BLaER1 treated with 17β-estradiol and CSF1 and Interleukin-3, amounts not matched to agents 10 nM and 100 nM (cell line): ENCODE results near the gene AAMDC.
"Not testable (repeated sequence)": the region's sequence is repeated elsewhere in the genome, so short reads cannot be mapped to it uniquely, and the experiment has no call there.

Experiments used
- H3K27ac ChIP-seq, 11 experiments: shearing (Covaris generic); formaldehyde crosslinking; 2 replicates each; pipeline ENCODE4 v1.8.1; 2022
- H3K27me3 ChIP-seq, 11 experiments: shearing (Covaris generic); formaldehyde crosslinking; 2 replicates each; pipeline ENCODE4 v1.8.1; 2022
- H3K36me3 ChIP-seq, 11 experiments: shearing (Covaris generic); formaldehyde crosslinking; 2 replicates each; pipeline ENCODE4 v1.8.1; 2022
- H3K4me1 ChIP-seq, 10 experiments: shearing (Covaris generic); formaldehyde crosslinking; 2 replicates each; pipeline ENCODE4 v1.8.1; 2022
- H3K4me2 ChIP-seq, 11 experiments: shearing (Covaris generic); formaldehyde crosslinking; 2 replicates each; pipeline ENCODE4 v1.8.1; 2022
- H3K4me3 ChIP-seq, 10 experiments: shearing (Covaris generic); formaldehyde crosslinking; 2 replicates each; pipeline ENCODE4 v1.8.1; 2022
- H3K9ac ChIP-seq, 11 experiments: shearing (Covaris generic); formaldehyde crosslinking; 2 replicates each; pipeline ENCODE4 v1.8.1; 2022
- H3K9me3 ChIP-seq, 11 experiments: shearing (Covaris generic); formaldehyde crosslinking; replicated peaks in 1 of 11; 2 replicates each; pipeline ENCODE4 v1.8.1; 2022
- H4K20me1 ChIP-seq, 11 experiments: shearing (Covaris generic); formaldehyde crosslinking; 2 replicates each; pipeline ENCODE4 v1.8.1; 2022
- Cebpa-rat ChIP-seq, 11 experiments: shearing (Covaris generic); IDR thresholded peaks; 2 replicates each; pipeline ENCODE4 v1.8.1; 2022

AAMDC gene

DNA sequence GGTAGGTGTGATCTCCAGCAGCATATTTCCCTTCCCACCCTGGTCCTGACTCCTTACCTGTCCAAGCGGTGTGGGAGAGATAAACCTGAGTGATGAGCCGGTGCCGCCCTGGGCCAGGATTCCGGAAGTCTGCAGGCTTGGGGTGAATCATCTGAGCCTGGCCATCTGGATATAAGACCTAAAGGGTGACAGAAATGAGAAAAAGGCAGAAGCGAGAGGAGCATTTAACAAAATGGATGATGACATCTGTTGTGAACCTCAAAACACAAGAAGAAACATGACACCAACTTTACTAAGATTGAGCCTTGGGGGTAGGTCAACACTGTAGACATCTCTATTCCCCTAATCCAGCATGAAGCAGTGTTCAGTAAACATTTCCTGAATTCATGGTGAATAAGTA is 62.8 kb downstream of the AAMDC start:
- Histone ChIP-seq H4K20me1 (peaks cover 0 to 16% (median 0%) of the 10 kb centered on the region in 11 experiments; a peak in 5 of 22 replicates), H3K4me3 (no peak overlapping the region), H3K9ac (no peak overlapping the region), H3K36me3 (peaks cover 66 to 79% (median 73%) of the 10 kb centered on the region in 11 experiments), H3K4me2 (no peak overlapping the region), H3K4me1 (peaks cover 5 to 19% (median 17%) of the 10 kb centered on the region in 10 experiments; a peak in 18 of 20 replicates), H3K27ac (no peak overlapping the region), H3K27me3 (no peaks in the 10 kb centered on the region), H3K9me3 (no peaks in the 10 kb centered on the region)
- TF ChIP-seq Cebpa-rat (IDR thresholded peaks at IDR 0.05): no peak

GRCh38 chr11:77884186-77884828 is 63.4 kb downstream of the AAMDC start:
- Histone ChIP-seq H3K4me3 (no peak overlapping the region), H3K9me3 (no peaks in the 10 kb centered on the region; a peak in 1 of 22 replicates), H3K36me3 (peaks cover 64 to 75% (median 68%) of the 10 kb centered on the region in 11 experiments), H3K9ac (no peak overlapping the region), H3K27ac (no peak overlapping the region), H3K27me3 (no peaks in the 10 kb centered on the region), H3K4me2 (no peak overlapping the region), H3K4me1 (peaks cover 1 to 13% (median 11%) of the 10 kb centered on the region in 10 experiments; a peak in 18 of 20 replicates), H4K20me1 (peaks cover 0 to 12% (median 0%) of the 10 kb centered on the region in 11 experiments; a peak in 4 of 22 replicates)
- no peak for TF ChIP-seq Cebpa-rat (IDR thresholded peaks at IDR 0.05)

- peaks cover 0 to 8% (median 0%) of the 10 kb centered on the region in 11 experiments; a peak in 3 of 22 replicates for H4K20me1 ChIP-seq
- no peak overlapping the region for H3K27ac ChIP-seq
- H3K4me3 ChIP-seq: no peak overlapping the region
- H3K4me2 ChIP-seq: no peak overlapping the region
- no peak for TF ChIP-seq Cebpa-rat (IDR thresholded peaks at IDR 0.05)
- H3K36me3 ChIP-seq: peaks cover 68 to 76% (median 72%) of the 10 kb centered on the region in 11 experiments
- no peak overlapping the region for H3K9ac ChIP-seq
- H3K9me3 ChIP-seq: peaks cover 0 to 4% (median 0%) of the 10 kb centered on the region in 11 experiments; a peak in 2 of 22 replicates
- no peaks in the 10 kb centered on the region for H3K27me3 ChIP-seq
- H3K4me1 ChIP-seq: peaks cover 0 to 8% (median 6%) of the 10 kb centered on the region in 10 experiments; a peak in 17 of 20 replicates
Measured at GRCh38 chr11:77884829-77885190, 63.9 kb downstream of the AAMDC start.

DNA sequence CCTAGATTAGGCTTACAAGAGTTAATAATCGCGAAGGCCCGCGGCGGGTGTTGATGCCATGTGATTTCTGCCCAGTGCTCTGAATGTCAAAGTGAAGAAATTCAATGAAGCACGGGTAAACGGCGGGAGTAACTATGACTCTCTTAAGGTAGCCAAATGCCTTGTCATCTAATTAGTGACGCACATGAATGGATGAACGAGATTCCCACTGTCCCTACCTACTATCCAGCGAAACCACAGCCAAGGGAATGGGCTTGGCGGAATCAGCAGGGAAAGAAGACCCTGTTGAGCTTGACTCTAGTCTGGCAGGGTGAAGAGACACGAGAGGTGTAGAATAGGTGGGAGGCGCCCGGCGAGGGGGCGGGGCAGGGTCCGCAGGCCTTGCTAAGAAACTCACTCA is 65.5 kb downstream of the AAMDC start:
- Histone ChIP-seq H3K27ac (no peak overlapping the region), H3K36me3 (peaks cover 58 to 76% (median 68%) of the 10 kb centered on the region in 11 experiments), H3K4me1 (no peaks in the 10 kb centered on the region), H3K9me3 (peaks cover 0 to 4% (median 0%) of the 10 kb centered on the region in 11 experiments; a peak in 2 of 22 replicates), H4K20me1 (no peaks in the 10 kb centered on the region), H3K4me3 (no peak overlapping the region), H3K27me3 (no peaks in the 10 kb centered on the region), H3K4me2 (no peak overlapping the region), H3K9ac (no peak overlapping the region)
- TF ChIP-seq Cebpa-rat (IDR thresholded peaks at IDR 0.05): no peak

- not testable (repeated sequence) for H3K9ac ChIP-seq, H4K20me1 ChIP-seq, H3K4me3 ChIP-seq, H3K9me3 ChIP-seq, H3K27me3 ChIP-seq, H3K4me1 ChIP-seq, H3K27ac ChIP-seq, H3K4me2 ChIP-seq
- peaks cover 43 to 76% (median 64%) of the 10 kb centered on the region in 11 experiments for H3K36me3 ChIP-seq
Measured at GRCh38 chr11:77889045-77889444, 68.1 kb downstream of the AAMDC start.

GRCh38 chr11:77890100-77890614 is 69.2 kb downstream of the AAMDC start:
- not testable (repeated sequence) for H3K4me3 ChIP-seq, H3K4me1 ChIP-seq, H3K27ac ChIP-seq, H3K9me3 ChIP-seq, H3K27me3 ChIP-seq, H3K9ac ChIP-seq, H3K4me2 ChIP-seq, H4K20me1 ChIP-seq
- peaks cover 39 to 73% (median 60%) of the 10 kb centered on the region in 11 experiments for H3K36me3 ChIP-seq

GRCh38 chr11:77890619-77891056 is 69.7 kb downstream of the AAMDC start:
- not testable (repeated sequence) for H4K20me1 ChIP-seq

GRCh38 chr11:77891256-77891655 is 70.3 kb downstream of the AAMDC start:
- not testable (repeated sequence) for H3K9ac ChIP-seq, H3K4me1 ChIP-seq, H3K27ac ChIP-seq, H4K20me1 ChIP-seq, H3K9me3 ChIP-seq, H3K27me3 ChIP-seq, H3K4me3 ChIP-seq, H3K4me2 ChIP-seq
- H3K36me3 ChIP-seq: peaks cover 28 to 68% (median 49%) of the 10 kb centered on the region in 11 experiments

More at GRCh38 chr11:77890619-77891056, 69.7 kb downstream of the AAMDC start:
- H3K27me3 ChIP-seq, H3K4me3 ChIP-seq, H3K9ac ChIP-seq, H3K27ac ChIP-seq, H3K4me2 ChIP-seq, H3K9me3 ChIP-seq, H3K4me1 ChIP-seq: not testable (repeated sequence)
- H3K36me3 ChIP-seq: peaks cover 34 to 69% (median 55%) of the 10 kb centered on the region in 11 experiments

DNA sequence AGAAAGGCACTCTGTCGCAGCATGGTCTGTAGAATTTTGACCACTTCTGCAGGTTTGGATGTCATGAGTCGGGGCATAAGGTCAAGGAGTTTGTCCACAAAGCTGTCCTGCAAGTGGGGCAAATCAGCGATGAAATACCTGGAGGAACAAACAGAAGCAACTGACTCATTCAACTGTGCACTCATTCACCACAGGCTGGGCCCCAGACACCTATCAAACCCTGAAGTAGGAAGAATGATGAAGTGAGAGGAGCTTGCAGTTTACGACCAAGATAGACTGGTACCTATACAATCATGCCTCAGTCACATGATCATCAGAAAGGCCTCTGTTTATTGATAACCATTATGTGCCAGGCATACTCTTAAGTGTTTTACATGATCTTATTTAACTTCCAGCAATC is 70.8 kb downstream of the AAMDC start:
- H3K27ac ChIP-seq, H3K9ac ChIP-seq, H3K4me2 ChIP-seq, H3K9me3 ChIP-seq, H4K20me1 ChIP-seq, H3K27me3 ChIP-seq, H3K4me1 ChIP-seq, H3K4me3 ChIP-seq: not testable (repeated sequence)
- H3K36me3 ChIP-seq: peaks cover 24 to 66% (median 44%) of the 10 kb centered on the region in 11 experiments

DNA sequence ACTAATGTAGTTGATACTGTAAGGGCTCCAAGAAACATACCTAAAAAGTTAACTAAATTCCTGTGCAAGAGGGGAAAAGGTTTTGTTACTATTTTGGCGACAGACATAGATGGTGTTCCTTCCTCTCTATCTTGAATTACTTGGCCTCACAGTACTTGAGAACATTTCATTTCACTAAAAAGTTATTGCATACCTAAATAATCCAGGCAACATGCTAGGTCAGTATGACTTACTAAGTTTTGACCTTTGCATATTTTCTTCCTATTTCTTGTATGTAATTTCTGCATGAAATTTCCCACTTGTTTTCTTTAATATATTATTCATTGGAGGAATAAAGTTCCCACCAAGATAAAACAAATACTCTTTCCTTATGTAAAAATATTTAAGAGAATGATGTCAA is 74.0 kb downstream of the AAMDC start:
- not testable (repeated sequence) for H4K20me1 ChIP-seq, H3K9me3 ChIP-seq, H3K27ac ChIP-seq, H3K4me2 ChIP-seq, H3K27me3 ChIP-seq, H3K4me1 ChIP-seq, H3K4me3 ChIP-seq, H3K9ac ChIP-seq
- peaks cover 25 to 80% (median 49%) of the 10 kb centered on the region in 11 experiments for H3K36me3 ChIP-seq
